GM10266 (cell line): ENCODE data around the gene DCK.

Experiments
- DNase-seq: peaks from one replicate; pipeline ENCODE4 v3.0.0; 2012; ENCODE audit errors: extremely low spot score
- TF ChIP-seq, protein P1 (sequence below): IDR thresholded peaks from 2 replicates; pipeline ENCODE4 v1.5.1; 2012; ENCODE audit warnings: mild to moderate bottlenecking, low read depth; ENCODE audit not compliant: control insufficient read depth, insufficient read depth; ENCODE audit errors: missing control alignments

DCK gene

DNA sequence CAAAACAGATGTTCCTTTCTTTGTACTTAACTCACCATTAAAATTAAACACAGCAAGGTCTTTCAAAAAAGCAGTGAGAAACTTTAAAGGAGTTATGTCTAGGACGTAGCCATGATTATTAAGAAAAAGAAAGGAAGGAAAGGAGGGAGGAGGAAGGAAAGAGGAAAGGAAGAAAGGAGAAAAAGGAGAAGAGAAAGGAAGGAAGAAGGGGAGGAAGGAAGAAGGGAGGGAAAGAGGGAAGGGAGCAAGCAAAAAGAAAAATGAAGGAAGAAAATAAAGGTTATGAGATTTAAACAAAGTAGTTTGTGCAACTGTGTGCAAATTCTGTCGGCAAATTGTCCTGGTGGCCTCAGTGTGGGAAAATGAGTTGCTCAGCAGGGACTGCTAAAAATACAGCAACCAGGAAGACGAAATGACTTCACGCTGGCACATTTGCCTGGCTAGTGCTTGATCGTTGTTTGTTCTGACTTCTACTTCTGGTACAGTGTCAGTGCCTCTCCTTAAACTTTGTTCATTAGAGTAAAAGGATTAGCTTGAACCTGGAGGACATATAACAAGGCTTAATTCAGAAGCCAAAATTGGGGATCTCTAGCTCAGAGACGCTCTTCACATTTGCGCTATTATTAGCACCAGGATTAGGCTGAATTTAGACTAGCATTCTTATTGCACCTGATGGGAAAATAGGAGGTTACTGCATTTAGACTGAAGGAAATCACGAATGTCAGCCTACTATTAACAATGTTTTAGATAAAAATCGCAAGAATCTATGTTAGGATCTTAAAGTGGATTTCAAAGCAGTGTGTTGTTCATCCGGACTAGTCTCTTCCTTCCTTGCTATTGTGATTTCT is 81.2 kb downstream of the DCK start:
- no peak for DNase-seq
- TF ChIP-seq, protein P1, sequence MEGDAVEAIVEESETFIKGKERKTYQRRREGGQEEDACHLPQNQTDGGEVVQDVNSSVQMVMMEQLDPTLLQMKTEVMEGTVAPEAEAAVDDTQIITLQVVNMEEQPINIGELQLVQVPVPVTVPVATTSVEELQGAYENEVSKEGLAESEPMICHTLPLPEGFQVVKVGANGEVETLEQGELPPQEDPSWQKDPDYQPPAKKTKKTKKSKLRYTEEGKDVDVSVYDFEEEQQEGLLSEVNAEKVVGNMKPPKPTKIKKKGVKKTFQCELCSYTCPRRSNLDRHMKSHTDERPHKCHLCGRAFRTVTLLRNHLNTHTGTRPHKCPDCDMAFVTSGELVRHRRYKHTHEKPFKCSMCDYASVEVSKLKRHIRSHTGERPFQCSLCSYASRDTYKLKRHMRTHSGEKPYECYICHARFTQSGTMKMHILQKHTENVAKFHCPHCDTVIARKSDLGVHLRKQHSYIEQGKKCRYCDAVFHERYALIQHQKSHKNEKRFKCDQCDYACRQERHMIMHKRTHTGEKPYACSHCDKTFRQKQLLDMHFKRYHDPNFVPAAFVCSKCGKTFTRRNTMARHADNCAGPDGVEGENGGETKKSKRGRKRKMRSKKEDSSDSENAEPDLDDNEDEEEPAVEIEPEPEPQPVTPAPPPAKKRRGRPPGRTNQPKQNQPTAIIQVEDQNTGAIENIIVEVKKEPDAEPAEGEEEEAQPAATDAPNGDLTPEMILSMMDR = no peak
